GM23248 (cell line): ENCODE data around the gene ZBTB4. TPM values are rescaled to one million over a fixed set of nuclear protein-coding genes. Genes with fewer than 3 reads are reported as not detected.

Experiments used
- DNase-seq: peaks from one replicate; pipeline ENCODE4 v3.0.0-alpha.2; 2015
- H2AFZ ChIP-seq: fragments of 200-600 bp; sonication (generic); 2 replicates; pipeline ENCODE4 v1.6.1; 2016; ENCODE audit warnings: antibody characterized with exemption
- H3F3A ChIP-seq: fragments of 200-600 bp; sonication (generic); 2 replicates; pipeline ENCODE4 v1.6.1; 2016; ENCODE audit warnings: mild to moderate bottlenecking, antibody characterized with exemption, mixed run types; ENCODE audit not compliant: insufficient read depth
- H3K27ac ChIP-seq: fragments of 200-600 bp; sonication (generic); 2 replicates; pipeline ENCODE4 v1.5.1; 2016; ENCODE audit warnings: mild to moderate bottlenecking
- H3K27me3 ChIP-seq: fragments of 200-600 bp; sonication (generic); replicated peaks from 2 replicates; pipeline ENCODE4 v1.6.1; 2016; ENCODE audit warnings: mild to moderate bottlenecking; ENCODE audit not compliant: insufficient read depth
- H3K36me3 ChIP-seq: fragments of 200-600 bp; sonication (generic); 2 replicates; pipeline ENCODE4 v1.6.1; 2016; ENCODE audit warnings: low read depth, mild to moderate bottlenecking
- H3K4me1 ChIP-seq: fragments of 200-600 bp; sonication (generic); 2 replicates; pipeline ENCODE4 v1.6.1; 2016; ENCODE audit warnings: mild to moderate bottlenecking; ENCODE audit not compliant: insufficient read depth
- H3K4me2 ChIP-seq: fragments of 200-600 bp; sonication (generic); one replicate; pipeline ENCODE4 v1.6.1; 2016; ENCODE audit warnings: mild to moderate bottlenecking; ENCODE audit not compliant: unreplicated experiment
- H3K4me3 ChIP-seq: fragments of 200-600 bp; sonication (generic); 2 replicates; pipeline ENCODE4 v1.5.1; 2016; ENCODE audit warnings: mild to moderate bottlenecking
- H3K79me2 ChIP-seq: fragments of 200-600 bp; sonication (generic); 2 replicates; pipeline ENCODE4 v1.6.1; 2016; ENCODE audit warnings: mild to moderate bottlenecking; ENCODE audit not compliant: insufficient read depth
- H3K9ac ChIP-seq: fragments of 200-600 bp; sonication (generic); 2 replicates; pipeline ENCODE4 v1.6.1; 2016; ENCODE audit warnings: mild to moderate bottlenecking
- H3K9me2 ChIP-seq: fragments of 200-600 bp; sonication (generic); 2 replicates; pipeline ENCODE4 v1.6.1; 2016; ENCODE audit warnings: mixed run types, mild to moderate bottlenecking, moderate library complexity; ENCODE audit not compliant: insufficient read depth
- H3K9me3 ChIP-seq: fragments of 200-600 bp; sonication (generic); one replicate; pipeline ENCODE4 v1.6.1; 2017; ENCODE audit warnings: low read depth
- H4K20me1 ChIP-seq: fragments of 200-600 bp; sonication (generic); 2 replicates; pipeline ENCODE4 v1.6.0; 2016; ENCODE audit not compliant: insufficient read depth
- EZH2 ChIP-seq: fragments of 200-600 bp; sonication (generic); IDR thresholded peaks from 2 replicates; pipeline ENCODE4 v1.6.1; 2018; ENCODE audit warnings: antibody characterized with exemption, mild to moderate bottlenecking; ENCODE audit not compliant: insufficient read depth, poor library complexity, severe bottlenecking
- EZH2phosphoT487 ChIP-seq: fragments of 200-600 bp; sonication (generic); IDR thresholded peaks from 2 replicates; pipeline ENCODE4 v1.6.1; 2018; ENCODE audit warnings: antibody characterized with exemption, moderate library complexity, mild to moderate bottlenecking, low read depth; ENCODE audit not compliant: insufficient read depth
- WGBS, 2 experiments: methylation state at CpG; one replicate each; pipeline ENCODE4 v1.1.6; 2015 to 2017; ENCODE audit warnings: low lambda C conversion rate in 2 of 2, low coverage in 1 of 2; ENCODE audit errors: missing lambda C conversion rate in 2 of 2; 5-methylcytosine and 5-hydroxymethylcytosine counted together
- in situ Hi-C: fragments of 300-500 bp; cut with MboI; formaldehyde crosslinking; loops from 2 replicates; pipeline ENCODE4 v1.15.0; 2020
- polyA plus RNA-seq: library from polyadenylated mRNA; unstranded; fragments of >200 nt; fragmentation: Nextera tagmentation; extraction: Ambion mirVana; gene quantifications from 2 replicates; pipeline ENCODE4 v1.2.1, GENCODE V29; 2016
- total RNA-seq: library from RNA; depleted of rRNA; stranded (reverse); fragments of >200 nt; shearing (Covaris generic); gene quantifications from 2 replicates; pipeline ENCODE4 v1.2.3, GENCODE V29; 2014; rRNA removed

ZBTB4 gene
- total and polyA plus RNA-seq, 2 experiments from 2014 or later = 17.7 to 32.9 TPM

- Histone ChIP-seq H3K4me1 (peaks cover 16% of the 10 kb centered on the region), H3K9ac (no peak overlapping the region), H3K4me3 (no peak overlapping the region), H3K4me2 (no peak overlapping the region), H3K36me3 (no peaks in the 10 kb centered on the region), H3K79me2 (no peaks in the 10 kb centered on the region; the same call in 1 of the 2 replicates), H4K20me1 (no peaks in the 10 kb centered on the region), H3K9me3 (no peaks in the 10 kb centered on the region), H3K27ac (no peak overlapping the region), H3F3A (peaks cover 12% of the 10 kb centered on the region), H2AFZ (no peak overlapping the region), H3K9me2 (no peaks in the 10 kb centered on the region), H3K27me3 (no peaks in the 10 kb centered on the region)
- WGBS, 2 experiments = 94% methylated on average over 21 to 25 of the region's 25 CpGs
- TF ChIP-seq EZH2 = no peak
- TF ChIP-seq EZH2phosphoT487 = no peak
- no peak for DNase-seq
- in situ Hi-C loops = no loop called here
These were observed 68.6 kb downstream of the ZBTB4 start for GRCh38 chr17:7410634-7411426.

GRCh38 chr17:7409716-7410115, 69.7 kb downstream of the ZBTB4 start:
- no peaks in the 10 kb centered on the region for H3K9me2 ChIP-seq
- peaks cover 16% of the 10 kb centered on the region for H3K4me1 ChIP-seq
- H4K20me1 ChIP-seq = no peaks in the 10 kb centered on the region
- no peak for DNase-seq
- no peak overlapping the region for H3K27ac ChIP-seq
- H3K27me3 ChIP-seq = no peaks in the 10 kb centered on the region
- whole genome bisulfite sequencing, 2 experiments = 91 to 94% methylated on average over 6 of the region's 6 CpGs
- no peak for TF ChIP-seq EZH2phosphoT487
- TF ChIP-seq EZH2 = no peak
- no peaks in the 10 kb centered on the region for H3K36me3 ChIP-seq
- in situ Hi-C loops = no loop called here
- H3K4me3 ChIP-seq = no peak overlapping the region
- peaks cover 12% of the 10 kb centered on the region for H3F3A ChIP-seq
- no peak overlapping the region for H3K9ac ChIP-seq
- H3K79me2 ChIP-seq = no peaks in the 10 kb centered on the region; the same call in 1 of the 2 replicates
- no peak overlapping the region for H2AFZ ChIP-seq
- H3K4me2 ChIP-seq = no peak overlapping the region
- H3K9me3 ChIP-seq = no peaks in the 10 kb centered on the region

Other genes starting within 250 kb of the ZBTB4 start
Only the 30 nearest of the 40 such genes appear.
- not detected in 2 replicates for gene SLC2A4, start 197.9 kb downstream of the ZBTB4 start, total RNA-seq
- 0.08 TPM in 1 of 2 replicates, not detected in the other for gene SLC2A4, start 197.9 kb downstream of the ZBTB4 start, polyA plus RNA-seq
- gene YBX2, start 185.0 kb downstream of the ZBTB4 start, total RNA-seq = 0.22 TPM in 1 of 2 replicates, not detected in the other
- gene YBX2, start 185.0 kb downstream of the ZBTB4 start, polyA plus RNA-seq = not detected in 2 replicates
- gene EIF5A, start 172.0 kb downstream of the ZBTB4 start, total RNA-seq = 869 and 956 TPM in 2 replicates
- gene EIF5A, start 172.0 kb downstream of the ZBTB4 start, polyA plus RNA-seq = 998 and 1,047 TPM in 2 replicates
- gene GPS2, start 164.3 kb downstream of the ZBTB4 start, total RNA-seq = 50.1 and 81.3 TPM in 2 replicates
- gene GPS2, start 164.3 kb downstream of the ZBTB4 start, polyA plus RNA-seq = 53.8 and 59.4 TPM in 2 replicates
- gene NEURL4, start 150.3 kb downstream of the ZBTB4 start, total RNA-seq = 12.8 and 20.1 TPM in 2 replicates
- gene NEURL4, start 150.3 kb downstream of the ZBTB4 start, polyA plus RNA-seq = 2.0 and 2.1 TPM in 2 replicates
- 0.89 and 4.4 TPM in 2 replicates for gene ACAP1, start 143.1 kb downstream of the ZBTB4 start, total RNA-seq
- 15.6 and 15.7 TPM in 2 replicates for gene ACAP1, start 143.1 kb downstream of the ZBTB4 start, polyA plus RNA-seq
- gene KCTD11, start 127.5 kb downstream of the ZBTB4 start, total RNA-seq = 24.9 and 27.2 TPM in 2 replicates
- gene KCTD11, start 127.5 kb downstream of the ZBTB4 start, polyA plus RNA-seq = 15.5 and 16.2 TPM in 2 replicates
- not detected in 2 replicates for gene TMEM95, start 124.5 kb downstream of the ZBTB4 start, total RNA-seq
- not detected in 2 replicates for gene TMEM95, start 124.5 kb downstream of the ZBTB4 start, polyA plus RNA-seq
- gene TNK1, start 98.5 kb downstream of the ZBTB4 start, total RNA-seq = 0.43 and 2.7 TPM in 2 replicates
- gene TNK1, start 98.5 kb downstream of the ZBTB4 start, polyA plus RNA-seq = 1.1 and 1.2 TPM in 2 replicates
- gene PLSCR3, start 85.1 kb downstream of the ZBTB4 start, total RNA-seq = 72.8 and 73.9 TPM in 2 replicates
- gene PLSCR3, start 85.1 kb downstream of the ZBTB4 start, polyA plus RNA-seq = 136 and 153 TPM in 2 replicates
- gene TMEM256, start 75.5 kb downstream of the ZBTB4 start, total RNA-seq = 18.0 and 59.3 TPM in 2 replicates
- 40.1 and 44.2 TPM in 2 replicates for gene TMEM256, start 75.5 kb downstream of the ZBTB4 start, polyA plus RNA-seq
- 8.0 and 9.5 TPM in 2 replicates for gene NLGN2, start 71.8 kb downstream of the ZBTB4 start, total RNA-seq
- 3.3 and 3.5 TPM in 2 replicates for gene NLGN2, start 71.8 kb downstream of the ZBTB4 start, polyA plus RNA-seq
- gene SPEM1, start 59.3 kb downstream of the ZBTB4 start, total RNA-seq = not detected in 2 replicates
- gene SPEM1, start 59.3 kb downstream of the ZBTB4 start, polyA plus RNA-seq = not detected in 2 replicates
- gene SPEM2, start 54.0 kb downstream of the ZBTB4 start, total RNA-seq = not detected in 2 replicates
- gene SPEM2, start 54.0 kb downstream of the ZBTB4 start, polyA plus RNA-seq = not detected in 2 replicates
- not detected in 2 replicates for gene SPEM3, start 50.8 kb downstream of the ZBTB4 start, total RNA-seq
- not detected in 2 replicates for gene SPEM3, start 50.8 kb downstream of the ZBTB4 start, polyA plus RNA-seq
- gene TMEM102, start 44.2 kb downstream of the ZBTB4 start, total RNA-seq = 3.2 and 7.7 TPM in 2 replicates
- gene TMEM102, start 44.2 kb downstream of the ZBTB4 start, polyA plus RNA-seq = 3.4 and 4.3 TPM in 2 replicates
- gene FGF11, start 40.1 kb downstream of the ZBTB4 start, total RNA-seq = not detected in 2 replicates
- 0.22 and 0.36 TPM in 2 replicates for gene FGF11, start 40.1 kb downstream of the ZBTB4 start, polyA plus RNA-seq
- 3.9 and 4.9 TPM in 2 replicates for gene CHRNB1, start 34.6 kb downstream of the ZBTB4 start, total RNA-seq
- 3.5 and 4.2 TPM in 2 replicates for gene CHRNB1, start 34.6 kb downstream of the ZBTB4 start, polyA plus RNA-seq
- not detected in 2 replicates for gene SLC35G6, start 1.8 kb upstream of the ZBTB4 start, total RNA-seq
- 0.14 TPM in 1 of 2 replicates, not detected in the other for gene SLC35G6, start 1.8 kb upstream of the ZBTB4 start, polyA plus RNA-seq
- gene POLR2A, start 4.7 kb upstream of the ZBTB4 start, total RNA-seq = 45.9 and 46.2 TPM in 2 replicates
- gene POLR2A, start 4.7 kb upstream of the ZBTB4 start, polyA plus RNA-seq = 74.1 and 75.7 TPM in 2 replicates
- 21.9 and 34.3 TPM in 2 replicates for gene TNFSF12, start 69.4 kb upstream of the ZBTB4 start, total RNA-seq
- 14.0 and 18.7 TPM in 2 replicates for gene TNFSF12, start 69.4 kb upstream of the ZBTB4 start, polyA plus RNA-seq
- gene TNFSF13, start 79.1 kb upstream of the ZBTB4 start, total RNA-seq = 1.5 TPM in 1 of 2 replicates, not detected in the other
- gene TNFSF13, start 79.1 kb upstream of the ZBTB4 start, polyA plus RNA-seq = 1.4 and 2.0 TPM in 2 replicates
- 82.5 and 111 TPM in 2 replicates for gene SENP3, start 82.3 kb upstream of the ZBTB4 start, total RNA-seq
- 1.3 and 1.9 TPM in 2 replicates for gene SENP3, start 82.3 kb upstream of the ZBTB4 start, polyA plus RNA-seq
- gene CD68, start 100.0 kb upstream of the ZBTB4 start, total RNA-seq = 51.1 and 55.0 TPM in 2 replicates
- 84.5 and 88.1 TPM in 2 replicates for gene CD68, start 100.0 kb upstream of the ZBTB4 start, polyA plus RNA-seq
- 127 and 195 TPM in 2 replicates for gene MPDU1, start 104.2 kb upstream of the ZBTB4 start, total RNA-seq
- 63.2 and 65.9 TPM in 2 replicates for gene MPDU1, start 104.2 kb upstream of the ZBTB4 start, polyA plus RNA-seq
- gene SOX15, start 110.5 kb upstream of the ZBTB4 start, total RNA-seq = 3.9 TPM in 1 of 2 replicates, not detected in the other
- 0.71 and 1.1 TPM in 2 replicates for gene SOX15, start 110.5 kb upstream of the ZBTB4 start, polyA plus RNA-seq
- gene FXR2, start 135.3 kb upstream of the ZBTB4 start, total RNA-seq = 44.5 and 57.1 TPM in 2 replicates
- gene FXR2, start 135.3 kb upstream of the ZBTB4 start, polyA plus RNA-seq = 10.9 and 13.5 TPM in 2 replicates
- gene SAT2, start 148.2 kb upstream of the ZBTB4 start, total RNA-seq = 21.5 and 31.8 TPM in 2 replicates
- gene SAT2, start 148.2 kb upstream of the ZBTB4 start, polyA plus RNA-seq = 41.4 and 43.5 TPM in 2 replicates
- gene SHBG, start 150.5 kb upstream of the ZBTB4 start, total RNA-seq = 6.1 TPM in 1 of 2 replicates, not detected in the other
- gene SHBG, start 150.5 kb upstream of the ZBTB4 start, polyA plus RNA-seq = 0.96 and 1.0 TPM in 2 replicates
- gene ATP1B2, start 171.3 kb upstream of the ZBTB4 start, total RNA-seq = not detected in 2 replicates
- 0.24 TPM in 1 of 2 replicates, not detected in the other for gene ATP1B2, start 171.3 kb upstream of the ZBTB4 start, polyA plus RNA-seq